ENCODE data around the gene ZNF358.
A peak's percentile ranks its signal among the peaks of the same experiment; 100 is the strongest.

Gene ZNF358

GRCh38 chr19:7515645-7516151 lies at the start of gene ZNF358:
Gene ZNF358 (plus strand): TSS chr19:7516103. CDS start chr19:7519243, 3,140 bp downstream.
- peak; percentile 51 for DNase-seq

GRCh38 chr19:7467009-7467989 lies 48.6 kb upstream of the ZNF358 start:
- no peak for DNase-seq

- DNase-seq = no peak
These were observed 47.1 kb upstream of the ZNF358 start for GRCh38 chr19:7468840-7469239.

- no peak for DNase-seq
These were observed 46.1 kb upstream of the ZNF358 start for GRCh38 chr19:7469669-7470285.

GRCh38 chr19:7470540-7471305 lies 45.2 kb upstream of the ZNF358 start:
- no peak for DNase-seq

GRCh38 chr19:7471696-7472615 lies 43.9 kb upstream of the ZNF358 start:
- no peak for DNase-seq

GRCh38 chr19:7475665-7476064 lies 40.2 kb upstream of the ZNF358 start:
- DNase-seq = no peak

- no peak for DNase-seq
These were observed 39.7 kb upstream of the ZNF358 start for GRCh38 chr19:7476241-7476640.

GRCh38 chr19:7476777-7477494 lies 39.0 kb upstream of the ZNF358 start:
- DNase-seq = no peak

GRCh38 chr19:7477758-7478157 lies 38.1 kb upstream of the ZNF358 start:
- DNase-seq = no peak

GRCh38 chr19:7478173-7478842 lies 37.6 kb upstream of the ZNF358 start:
- DNase-seq = no peak

GRCh38 chr19:7478843-7479227 lies 37.1 kb upstream of the ZNF358 start:
- DNase-seq = no peak

GRCh38 chr19:7480222-7480969 lies 35.5 kb upstream of the ZNF358 start:
- no peak for DNase-seq

GRCh38 chr19:7480970-7481255 lies 35.0 kb upstream of the ZNF358 start:
- no peak for DNase-seq

- no peak for DNase-seq
These were observed 33.1 kb upstream of the ZNF358 start for GRCh38 chr19:7482584-7483439.

GRCh38 chr19:7483720-7484201 lies 32.1 kb upstream of the ZNF358 start:
- peak; percentile 69 for DNase-seq

- DNase-seq = no peak
These were observed 29.0 kb upstream of the ZNF358 start for GRCh38 chr19:7486923-7487322.

- peak; percentile 80 for DNase-seq
These were observed 27.1 kb upstream of the ZNF358 start, which contains the start of gene PEX11G for GRCh38 chr19:7488736-7489353. Gene PEX11G (minus strand): TSS chr19:7489035. CDS start chr19:7489010, 25 bp downstream.

Data from OCI-M1 (cell line).